Measurements from ENCODE around the gene PHF11. TPM values are rescaled to one million over a fixed set of nuclear protein-coding genes. Genes with fewer than 3 reads are reported as not detected.

PHF11 gene
- total RNA-seq, 1 experiment from 2014 or later = 24.0 TPM

GRCh38 chr13:49532593-49532992 lies 36.8 kb downstream of the PHF11 start:
- H3K9me3 Mint-ChIP-seq (ENCODE audit: low read depth, unreplicated experiment) = no peaks in the 10 kb centered on the region
- CTCF ChIA-PET = no interaction called here
- no peaks in the 10 kb centered on the region for H3K4me1 Mint-ChIP-seq (ENCODE audit: low read depth, unreplicated experiment)
- no peaks in the 10 kb centered on the region for H3K27me3 Mint-ChIP-seq (ENCODE audit: unreplicated experiment)
- no peaks in the 10 kb centered on the region for H3K36me3 Mint-ChIP-seq (ENCODE audit: insufficient read depth, unreplicated experiment)
- no peak overlapping the region for H3K27ac Mint-ChIP-seq (ENCODE audit: unreplicated experiment)
- no peak for DNase-seq
- no peak overlapping the region for H3K4me3 Mint-ChIP-seq (ENCODE audit: low read depth, unreplicated experiment)
- no peak for TF ChIP-seq CTCF (IDR thresholded peaks at IDR 0.05; ENCODE audit: unreplicated experiment)
- no TSS peak for BruUV-seq (replicated peaks)
- intact Hi-C loops (cut with micrococcal nuclease; ENCODE audit: unreplicated experiment) = no loop called here

- Mint-ChIP-seq H3K36me3 (ENCODE audit: insufficient read depth, unreplicated experiment) (no peaks in the 10 kb centered on the region), H3K4me1 (ENCODE audit: low read depth, unreplicated experiment) (no peaks in the 10 kb centered on the region), H3K27me3 (ENCODE audit: unreplicated experiment) (no peaks in the 10 kb centered on the region), H3K4me3 (ENCODE audit: low read depth, unreplicated experiment) (no peak overlapping the region), H3K9me3 (ENCODE audit: low read depth, unreplicated experiment) (no peaks in the 10 kb centered on the region), H3K27ac (ENCODE audit: unreplicated experiment) (no peak overlapping the region)
- CTCF ChIA-PET = no interaction called here
- DNase-seq = no peak
- TF ChIP-seq CTCF (IDR thresholded peaks at IDR 0.05; ENCODE audit: unreplicated experiment) = no peak
- BruUV-seq (replicated peaks) = no TSS peak
- intact Hi-C loops (cut with micrococcal nuclease; ENCODE audit: unreplicated experiment) = no loop called here
Measured at GRCh38 chr13:49533011-49533410, 37.3 kb downstream of the PHF11 start.

- no peak overlapping the region for H3K27ac Mint-ChIP-seq (ENCODE audit: unreplicated experiment)
- H3K4me1 Mint-ChIP-seq (ENCODE audit: low read depth, unreplicated experiment) = no peaks in the 10 kb centered on the region
- no peaks in the 10 kb centered on the region for H3K36me3 Mint-ChIP-seq (ENCODE audit: insufficient read depth, unreplicated experiment)
- no peak for DNase-seq
- intact Hi-C loops (cut with micrococcal nuclease; ENCODE audit: unreplicated experiment) = no loop called here
- no TSS peak for BruUV-seq (replicated peaks)
- no peaks in the 10 kb centered on the region for H3K27me3 Mint-ChIP-seq (ENCODE audit: unreplicated experiment)
- TF ChIP-seq CTCF (IDR thresholded peaks at IDR 0.05; ENCODE audit: unreplicated experiment) = no peak
- CTCF ChIA-PET = no interaction called here
- no peaks in the 10 kb centered on the region for H3K9me3 Mint-ChIP-seq (ENCODE audit: low read depth, unreplicated experiment)
- H3K4me3 Mint-ChIP-seq (ENCODE audit: low read depth, unreplicated experiment) = no peak overlapping the region
Measured at GRCh38 chr13:49533591-49534269, 38.0 kb downstream of the PHF11 start.

GRCh38 chr13:49536144-49536873 lies 40.6 kb downstream of the PHF11 start:
- peaks cover 5% of the 10 kb centered on the region for H3K36me3 Mint-ChIP-seq (ENCODE audit: insufficient read depth, unreplicated experiment)
- no peaks in the 10 kb centered on the region for H3K4me1 Mint-ChIP-seq (ENCODE audit: low read depth, unreplicated experiment)
- intact Hi-C loops (cut with micrococcal nuclease; ENCODE audit: unreplicated experiment) = no loop called here
- no peaks in the 10 kb centered on the region for H3K9me3 Mint-ChIP-seq (ENCODE audit: low read depth, unreplicated experiment)
- CTCF ChIA-PET = no interaction called here
- no peak for TF ChIP-seq CTCF (IDR thresholded peaks at IDR 0.05; ENCODE audit: unreplicated experiment)
- BruUV-seq (replicated peaks) = no TSS peak
- H3K4me3 Mint-ChIP-seq (ENCODE audit: low read depth, unreplicated experiment) = no peak overlapping the region
- DNase-seq = no peak
- no peaks in the 10 kb centered on the region for H3K27me3 Mint-ChIP-seq (ENCODE audit: unreplicated experiment)
- H3K27ac Mint-ChIP-seq (ENCODE audit: unreplicated experiment) = no peak overlapping the region

All from Calu3 (cell line).